ENCODE data around the gene TNF. TPM values are rescaled to one million over a fixed set of nuclear protein-coding genes. Genes with fewer than 3 reads are reported as not detected.
A peak's percentile ranks its signal among the peaks of the same experiment; 100 is the strongest.
"Not testable (repeated sequence)": the region's sequence is repeated elsewhere in the genome, so short reads cannot be mapped to it uniquely, and the experiment has no call there.

The TNF gene
- total RNA-seq, 1 donor from 2014 or later, result 11.5 TPM

DNA sequence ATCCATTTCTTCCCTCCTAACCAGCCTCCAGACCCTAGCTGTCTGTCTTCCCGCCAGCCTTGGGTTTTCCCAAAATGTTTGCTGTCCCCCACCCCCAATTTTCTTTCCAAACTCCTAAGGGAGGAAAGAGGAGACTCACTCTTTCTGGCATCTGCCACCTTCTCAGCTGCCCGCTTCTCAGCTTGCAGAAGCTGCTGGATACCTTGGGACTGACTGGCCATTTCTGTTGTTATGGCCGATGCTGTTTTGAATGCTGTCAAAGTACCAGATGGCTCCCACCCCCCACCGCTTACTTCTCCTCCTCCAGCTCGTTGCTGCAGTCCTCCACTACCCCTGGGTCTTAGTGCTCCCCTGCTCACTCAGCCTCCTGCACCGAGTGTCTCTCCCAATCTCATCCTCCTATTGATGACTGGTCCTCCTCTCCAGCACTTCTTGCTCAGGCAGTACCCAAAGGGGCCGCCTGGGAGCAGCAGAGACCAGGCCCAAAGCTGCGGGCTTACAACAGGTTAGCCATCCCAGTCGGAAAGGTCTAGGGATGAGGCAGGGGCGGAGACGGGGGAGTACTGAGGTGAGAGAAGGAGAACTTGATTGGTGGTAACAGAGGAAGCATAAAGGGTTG is 28.9 kb upstream of the TNF start, which contains the start of gene ATP6V1G2:
TSS of gene ATP6V1G2 (minus strand) at position 270 of the 619 bp plus-strand sequence. CDS start at position 221, 49 bp downstream.
- Histone ChIP-seq H3K27ac (peak within 1 kb of the TSS; percentile 72 to 84), H3K4me1 (peaks cover 6 to 15% of the 10 kb centered on the region in 2 donors), H3K9me3 (no peaks in the 10 kb centered on the region), H3K4me3 (peak within 1 kb of the TSS; percentile 58 to 67), H3K27me3 (no peaks in the 10 kb centered on the region), H3K36me3 (peaks cover 0 to 16% of the 10 kb centered on the region in 2 donors)
- DNase-seq (ENCODE audit: low spot score in 2 of 2), result peak; percentile 55 to 95
- TF ChIP-seq CTCF (IDR thresholded peaks at IDR 0.05), result peak; percentile 96 to 99 (median 98)
- intact Hi-C loops (cut with DNase I), result loop anchor here (1.0 to 10.0 kb wide), 8 partner anchors 35 to 1868 kb away; partner anchors contain the start of genes AGER, BAG6, CUTA and MRPS18B

DNA sequence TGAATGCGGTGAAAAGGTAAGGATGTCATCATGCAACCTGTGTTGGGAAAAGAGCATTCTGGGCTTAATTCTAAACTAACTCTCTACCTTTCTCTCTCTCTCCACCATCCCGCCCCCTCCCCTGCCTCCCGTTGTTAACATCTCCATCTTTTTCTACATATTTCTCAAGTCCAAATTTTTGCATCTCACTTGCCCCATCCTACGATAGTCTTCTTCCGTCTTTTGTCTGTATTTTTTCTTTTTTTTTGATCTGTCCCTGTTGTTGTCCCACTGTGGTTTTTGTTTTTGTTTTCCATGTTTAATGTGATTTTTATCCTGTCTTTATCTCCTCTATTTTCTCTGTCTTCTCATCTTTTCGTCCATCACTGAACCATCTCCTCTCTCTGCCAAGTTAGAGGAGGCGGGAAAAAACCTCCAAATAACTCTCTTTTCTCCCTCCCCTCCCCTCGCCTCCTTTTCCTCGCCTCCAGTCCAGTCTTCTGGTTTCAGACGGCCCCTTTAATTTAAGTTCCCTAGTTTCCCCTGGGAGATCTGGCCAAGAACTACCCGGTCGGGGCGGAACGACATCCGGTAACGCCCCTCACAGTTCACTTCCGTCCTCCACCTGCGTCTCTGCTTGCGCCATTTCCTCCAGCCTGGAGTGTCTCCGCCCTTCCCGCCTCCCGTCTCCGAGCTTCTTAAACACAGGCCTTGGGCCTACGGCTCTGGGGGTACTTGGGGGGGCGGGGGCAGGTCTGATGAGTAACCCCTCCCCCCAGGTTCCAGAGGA is 28.2 kb upstream of the TNF start, which contains the start of gene NFKBIL1:
TSS of gene NFKBIL1 (plus strand) at position 651 of the 769 bp plus-strand sequence. CDS start at position 738, 87 bp downstream.
- no peak for TF ChIP-seq CTCF (IDR thresholded peaks at IDR 0.05)
- Histone ChIP-seq H3K4me3 (peak within 1 kb of the TSS; percentile 58 to 67), H3K27ac (peak within 1 kb of the TSS; percentile 72 to 84), H3K27me3 (no peaks in the 10 kb centered on the region), H3K4me1 (peaks cover 6 to 15% of the 10 kb centered on the region in 2 donors), H3K36me3 (peaks cover 0 to 21% of the 10 kb centered on the region in 2 donors), H3K9me3 (no peaks in the 10 kb centered on the region)
- intact Hi-C loops (cut with DNase I), result loop anchor here (1.0 to 10.0 kb wide), 9 partner anchors 34 to 1868 kb away; partner anchors contain the start of genes AGER, BAG6, CUTA and MRPS18B
- peak; percentile 89 to 99 for DNase-seq (ENCODE audit: low spot score in 2 of 2)

- Histone ChIP-seq H3K4me3 (peak overlapping the region; percentile 58 to 67), H3K9me3 (no peaks in the 10 kb centered on the region), H3K36me3 (peaks cover 0 to 24% of the 10 kb centered on the region in 2 donors), H3K27me3 (no peaks in the 10 kb centered on the region), H3K27ac (peak overlapping the region; percentile 72 to 84), H3K4me1 (peaks cover 6 to 9% of the 10 kb centered on the region in 2 donors)
- DNase-seq (ENCODE audit: low spot score in 2 of 2), result no peak
- no peak for TF ChIP-seq CTCF (IDR thresholded peaks at IDR 0.05)
- intact Hi-C loops (cut with DNase I), result loop anchor here (1.0 to 10.0 kb wide), 7 partner anchors 72 to 1867 kb away; partner anchors contain the start of genes AGER, BAG6, CUTA and MRPS18B
Measured at GRCh38 chr6:31547727-31548543, 27.4 kb upstream of the TNF start.

DNA sequence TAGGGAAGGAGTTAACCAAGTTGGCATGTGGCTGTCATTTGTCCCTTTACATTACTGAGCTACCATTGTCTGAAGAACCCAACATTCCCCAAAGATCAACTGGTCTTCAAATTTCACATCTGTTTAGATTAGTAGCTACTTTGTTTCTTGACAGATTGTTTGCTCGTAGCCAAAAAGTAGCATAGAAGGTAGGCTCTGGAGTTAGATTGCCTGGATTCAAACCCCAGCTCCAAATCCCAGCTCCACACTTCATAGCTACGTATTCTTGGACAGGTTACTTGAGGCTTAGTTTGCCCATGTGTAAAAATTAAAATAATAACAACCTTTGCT is 26.9 kb upstream of the TNF start:
- Histone ChIP-seq H3K4me1 (peaks cover 6 to 8% of the 10 kb centered on the region in 2 donors), H3K4me3 (peak overlapping the region; percentile 58 to 67), H3K36me3 (peaks cover 0 to 24% of the 10 kb centered on the region in 2 donors), H3K9me3 (no peaks in the 10 kb centered on the region), H3K27me3 (no peaks in the 10 kb centered on the region), H3K27ac (peak overlapping the region; percentile 72 to 84)
- TF ChIP-seq CTCF (IDR thresholded peaks at IDR 0.05), result no peak
- DNase-seq (ENCODE audit: low spot score in 2 of 2), result no peak
- intact Hi-C loops (cut with DNase I), result loop anchor here (5.0 to 10.0 kb wide), 5 partner anchors 184 to 1866 kb away; partner anchors contain the start of genes AGER, CUTA, MRPS18B and PHF1

DNA sequence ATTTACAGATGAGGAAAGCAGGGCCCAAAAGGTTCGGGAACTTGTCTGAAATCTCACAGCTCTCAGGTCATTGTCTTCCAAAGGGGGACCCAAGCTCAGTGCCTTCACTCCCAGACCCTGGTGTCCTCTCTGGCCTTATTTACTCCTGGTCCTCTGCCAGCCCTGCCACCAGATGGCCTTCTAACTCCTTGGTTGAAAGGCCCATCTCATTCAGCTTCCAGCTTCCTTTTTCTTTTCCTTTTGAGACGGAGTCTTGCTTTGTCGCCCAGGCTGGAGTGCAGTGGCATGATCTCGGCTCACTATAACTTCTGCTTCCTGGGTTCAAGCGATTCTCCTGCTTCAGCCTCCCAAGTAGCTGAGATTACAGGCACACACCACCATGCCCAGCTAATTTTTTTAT is 24.0 kb upstream of the TNF start:
- peak in 2 of 3 experiments; percentile 7 to 43 for TF ChIP-seq CTCF (IDR thresholded peaks at IDR 0.05)
- H3K4me1 ChIP-seq; DNase-seq (ENCODE audit: low spot score in 2 of 2); H3K27me3 ChIP-seq; intact Hi-C loops (cut with DNase I); H3K27ac ChIP-seq; H3K4me3 ChIP-seq; H3K9me3 ChIP-seq: not testable (repeated sequence)
- H3K36me3 ChIP-seq, result peaks cover 0 to 25% of the 10 kb centered on the region in 2 donors

All from ascending aorta (tissue), 2 donors.